H1 (cell line): Measurements from ENCODE around the gene ZNF407.

Experiments used
- CEBPB ChIP-seq: IDR thresholded peaks from 2 replicates; pipeline ENCODE4 v1.6.1; 2012; ENCODE audit warnings: low read depth, low read length
- CTCF ChIP-seq, 3 experiments: IDR thresholded peaks; 1 replicate in 2 of 3; 2 replicates in 1 of 3; pipeline versions ENCODE4 v1.5.1 to v1.6.1; 2011; ENCODE audit warnings: low read length in 3 of 3, mild to moderate bottlenecking in 3 of 3, inconsistent platforms in 2 of 3, low read depth in 1 of 3, moderate library complexity in 1 of 3; ENCODE audit not compliant: insufficient read depth in 1 of 3; ENCODE audit errors: control extremely low read depth in 1 of 3
- NANOG ChIP-seq: IDR thresholded peaks from 2 replicates; pipeline ENCODE4 v1.6.1; 2011; ENCODE audit warnings: low read length, low read depth, mild to moderate bottlenecking, inconsistent platforms; ENCODE audit not compliant: insufficient read depth, poor library complexity, severe bottlenecking
- POLR2AphosphoS5 ChIP-seq: IDR thresholded peaks from 2 replicates; pipeline ENCODE4 v1.6.1; 2011; ENCODE audit warnings: low read depth, low read length
- RFX5 ChIP-seq: IDR thresholded peaks from 2 replicates; pipeline ENCODE4 v1.6.1; 2011; ENCODE audit warnings: low read depth, low read length, improper control_type of control experiment, borderline replicate concordance
- USF2 ChIP-seq: IDR thresholded peaks from 2 replicates; pipeline ENCODE4 v1.6.1; 2011; ENCODE audit warnings: low read length, improper control_type of control experiment

GRCh38 chr18:75108579-75109318 lies 511.1 kb downstream of the ZNF407 start:
- TF ChIP-seq CTCF (IDR thresholded peaks at IDR 0.05; ENCODE audit: control extremely low read depth in 1 of 3, insufficient read depth in 1 of 3, low read depth in 1 of 3, low read length in 3 of 3) (no peak), NANOG (no peak), CEBPB (no peak), RFX5 (no peak), USF2 (no peak), POLR2AphosphoS5 (no peak)
